GM19351 (cell line): ENCODE measurements around the gene PDAP1.
"Not testable (repeated sequence)": the region's sequence is repeated elsewhere in the genome, so short reads cannot be mapped to it uniquely, and the experiment has no call there.

Source experiments
- ATAC-seq: cut with Tn5 transposase; IDR thresholded peaks from one replicate; pipeline ENCODE4 v1.9.1; 2021; ENCODE audit warnings: mild to moderate bottlenecking, moderate library complexity; ENCODE audit not compliant: unreplicated experiment

The PDAP1 gene

GRCh38 chr7:99408379-99409191, at the start of gene PDAP1, which contains the start of gene BUD31:
PDAP1 (minus strand) TSS chr7:99408597; CDS start chr7:99408548, 49 bp downstream.
BUD31 (plus strand) TSS chr7:99408969; CDS start chr7:99411093, 2,124 bp downstream.
- peak; percentile 79 for ATAC-seq

- ATAC-seq = no peak
Measured at GRCh38 chr7:99457650-99458493, 49.5 kb upstream of the PDAP1 start.

GRCh38 chr7:99457050-99457649, 48.8 kb upstream of the PDAP1 start:
- ATAC-seq = no peak

- ATAC-seq = no peak
Measured at GRCh38 chr7:99456288-99456687, 47.9 kb upstream of the PDAP1 start.

GRCh38 chr7:99455874-99456273, 47.5 kb upstream of the PDAP1 start:
- ATAC-seq = no peak

- no peak for ATAC-seq
Measured at GRCh38 chr7:99453105-99453504, 44.7 kb upstream of the PDAP1 start.

- no peak for ATAC-seq
Measured at GRCh38 chr7:99452541-99452940, 44.1 kb upstream of the PDAP1 start.

GRCh38 chr7:99451936-99452335, 43.5 kb upstream of the PDAP1 start:
- ATAC-seq = no peak

GRCh38 chr7:99449326-99449725, 40.9 kb upstream of the PDAP1 start:
- ATAC-seq = no peak

- ATAC-seq = no peak
Measured at GRCh38 chr7:99448855-99449254, 40.5 kb upstream of the PDAP1 start.

GRCh38 chr7:99447943-99448342, 39.5 kb upstream of the PDAP1 start:
- ATAC-seq = no peak

GRCh38 chr7:99446096-99446495, 37.7 kb upstream of the PDAP1 start:
- ATAC-seq = no peak

GRCh38 chr7:99440195-99440594, 31.8 kb upstream of the PDAP1 start:
- no peak for ATAC-seq

- peak; percentile 91 for ATAC-seq
Measured at GRCh38 chr7:99438573-99439480, 30.4 kb upstream of the PDAP1 start, which contains the start of the genes CPSF4 and PTCD1. CPSF4 (plus strand) TSS chr7:99438943; CDS start chr7:99439083, 140 bp downstream. PTCD1 (minus strand) TSS chr7:99438798; CDS start chr7:99435242, 3,556 bp downstream.

GRCh38 chr7:99437946-99438572, 29.7 kb upstream of the PDAP1 start:
- ATAC-seq = peak; percentile 11

GRCh38 chr7:99433158-99433557, 24.8 kb upstream of the PDAP1 start:
- no peak for ATAC-seq

GRCh38 chr7:99431756-99432540, 23.6 kb upstream of the PDAP1 start:
- ATAC-seq = not testable (repeated sequence)

- no peak for ATAC-seq
Measured at GRCh38 chr7:99429756-99430155, 21.4 kb upstream of the PDAP1 start.
